K562 (cell line): ENCODE results near the gene CLIC3. TPM values are rescaled to one million over a fixed set of nuclear protein-coding genes. Genes with fewer than 3 reads are reported as not detected.

ENCODE experiments used
- CEBPB ChIP-seq: fragments of 450-650 bp; IDR thresholded peaks from 2 replicates; pipeline ENCODE4 v1.6.1; 2016; ENCODE audit warnings: missing genetic modification characterization, missing compliant biosample characterization
- DIDO1 ChIP-seq: fragments of 450-650 bp; IDR thresholded peaks from 2 replicates; pipeline ENCODE4 v1.6.1; 2016; ENCODE audit warnings: low read depth, missing biosample characterization, missing genetic modification characterization
- HNRNPUL1 ChIP-seq: fragments of 200-400 bp; formaldehyde crosslinking; IDR thresholded peaks from 2 replicates; pipeline ENCODE4 v1.6.1; 2017; ENCODE audit warnings: low read length
- MYC ChIP-seq, 2 experiments: fragments of 250-450 bp in 1 of 2; sonication (Bioruptor Pico) in 1 of 2; IDR thresholded peaks; 2 replicates each; pipeline versions ENCODE4 v1.5.1 to v1.6.1; 2012 to 2021; ENCODE audit warnings: low read depth in 2 of 2, borderline replicate concordance in 1 of 2, improper control_type of control experiment in 1 of 2, low read length in 1 of 2, mild to moderate bottlenecking in 1 of 2, moderate library complexity in 1 of 2
- RUNX1 ChIP-seq: sonication (generic); IDR thresholded peaks from 2 replicates; pipeline ENCODE4 v1.6.1; 2016; ENCODE audit warnings: antibody characterized with exemption, low read depth
- SLC30A9 ChIP-seq: fragments of 250-450 bp; sonication (Bioruptor Pico); IDR thresholded peaks from 2 replicates; pipeline ENCODE4 v1.8.0; 2022; ENCODE audit warnings: mild to moderate bottlenecking, moderate library complexity
- TEAD1 ChIP-seq, 2 experiments: fragments of 450-650 bp in 1 of 2; sonication (generic) in 1 of 2; formaldehyde crosslinking; IDR thresholded peaks; 2 replicates each; pipeline versions ENCODE4 v1.4.0 to v1.8.0; 2020 to 2022; ENCODE audit warnings: mild to moderate bottlenecking in 2 of 2, missing genetic modification reagents in 1 of 2
- ZBTB17 ChIP-seq: fragments of 450-650 bp; formaldehyde crosslinking; IDR thresholded peaks from 2 replicates; pipeline ENCODE4 v1.4.0; 2020; ENCODE audit warnings: mild to moderate bottlenecking
- ZSCAN32 ChIP-seq: fragments of 450-650 bp; formaldehyde crosslinking; IDR thresholded peaks from 2 replicates; pipeline ENCODE4 v1.4.0; 2020; ENCODE audit warnings: mild to moderate bottlenecking, moderate library complexity
- polyA plus RNA-seq, 8 experiments: library from polyadenylated mRNA; depleted of rRNA in 4 of 8; stranded (reverse) in 5 of 8; unstranded in 3 of 8; fragments of >200 nt; fragmentation: Nextera tagmentation in 2 of 8; fragmentation: Illumina TruSeq in 1 of 8; extraction: Ambion mirVana in 2 of 8; extraction: Trizol in 1 of 8; gene quantifications; 2 replicates each; pipeline versions ENCODE4 v1.2.1 to v1.2.3, GENCODE V29; 2011 to 2014; ENCODE audit warnings: inconsistent platforms in 1 of 8, missing spikeins in 1 of 8
- total RNA-seq, 7 experiments: library from RNA; depleted of rRNA in 6 of 7; stranded (reverse); fragments of >200 nt in 6 of 7; fragmentation: Illumina TruSeq in 2 of 7; extraction: Trizol in 2 of 7; gene quantifications; 2 replicates each; pipeline versions ENCODE4 v1.2.1 to v1.2.3, GENCODE V29; 2011 to 2021; ENCODE audit warnings: low replicate concordance in 1 of 7
- TF ChIP-seq, protein P1 (sequence below): sonication (generic); formaldehyde crosslinking; IDR thresholded peaks from 2 replicates; pipeline ENCODE4 v1.8.0; 2023; ENCODE audit warnings: mild to moderate bottlenecking, missing genetic modification reagents
- TF ChIP-seq, protein P2 (sequence below): sonication (generic); formaldehyde crosslinking; IDR thresholded peaks from 2 replicates; pipeline ENCODE4 v1.9.0; 2022; ENCODE audit warnings: mild to moderate bottlenecking, missing genetic modification reagents
- TF ChIP-seq, protein P3 (sequence below), 3 experiments: IDR thresholded peaks in 2 of 3; conservative IDR thresholded peaks in 1 of 3; 2 replicates each; pipeline ENCODE4 v1.5.1; 2011 to 2012; ENCODE audit warnings: low read length in 3 of 3, mild to moderate bottlenecking in 3 of 3, control low read depth in 2 of 3, improper control_type of control experiment in 1 of 3, inconsistent platforms in 1 of 3, low read depth in 1 of 3, mixed read lengths in 1 of 3, moderate library complexity in 1 of 3; ENCODE audit not compliant: insufficient read depth in 2 of 3
- TF ChIP-seq, protein P4 (sequence below): sonication (generic); formaldehyde crosslinking; IDR thresholded peaks from 2 replicates; pipeline ENCODE4 v1.8.0; 2022; ENCODE audit warnings: mild to moderate bottlenecking, missing genetic modification reagents
- TF ChIP-seq, protein P5 (sequence below): fragments of 450-650 bp; formaldehyde crosslinking; IDR thresholded peaks from 2 replicates; pipeline ENCODE4 v1.4.0; 2020; ENCODE audit warnings: mild to moderate bottlenecking, moderate library complexity

CLIC3 gene
- total and polyA plus RNA-seq, 9 of the 15 experiments (the other 6 are each of a cell fraction or from before 2014, with no cell fraction given) = 0.27 to 0.29 TPM; not detected in 7

DNA sequence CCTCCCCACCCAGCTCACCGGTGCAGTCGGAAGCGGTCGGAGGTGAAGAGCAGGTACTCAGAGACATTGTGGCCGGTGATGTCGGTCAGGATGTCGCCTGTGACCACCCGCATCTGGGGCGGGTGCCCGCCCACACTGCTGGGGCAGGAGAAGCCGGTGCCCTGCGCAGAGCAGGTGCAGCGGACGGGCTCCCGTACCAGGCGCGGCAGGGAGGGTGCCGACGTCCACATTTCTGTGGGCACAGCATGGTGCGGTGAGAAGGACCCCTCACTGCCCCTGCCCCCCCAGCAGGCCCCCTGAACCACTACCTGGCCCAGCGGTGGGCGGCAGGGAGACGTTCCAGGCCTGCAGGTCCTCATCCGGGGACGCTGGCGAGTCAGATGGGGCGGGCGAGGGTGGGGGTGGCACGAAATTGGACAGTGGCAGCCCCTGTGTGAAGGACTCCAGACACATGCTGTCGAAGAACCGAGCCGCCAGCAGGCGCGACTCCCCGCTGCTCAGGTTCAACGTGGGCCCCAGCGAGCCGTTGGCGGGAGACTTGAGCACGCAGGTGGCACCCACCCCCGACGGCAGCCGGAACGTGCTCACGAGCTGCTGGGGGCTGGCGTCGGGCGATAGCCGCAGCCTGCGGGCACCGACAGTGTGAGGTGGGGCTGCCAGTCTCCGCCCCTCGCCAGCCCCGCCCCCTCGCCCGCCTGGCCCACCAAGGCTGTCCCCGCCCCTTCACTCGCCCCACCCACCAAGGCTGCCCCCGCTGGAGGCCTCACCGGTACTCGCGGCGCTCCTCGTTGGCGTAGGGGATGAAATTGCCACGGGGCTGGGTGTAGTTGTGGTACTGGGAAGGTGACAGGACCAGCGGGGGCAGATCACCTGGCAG is 16.6 kb upstream of the CLIC3 start (continued):
- TF ChIP-seq, protein P1, sequence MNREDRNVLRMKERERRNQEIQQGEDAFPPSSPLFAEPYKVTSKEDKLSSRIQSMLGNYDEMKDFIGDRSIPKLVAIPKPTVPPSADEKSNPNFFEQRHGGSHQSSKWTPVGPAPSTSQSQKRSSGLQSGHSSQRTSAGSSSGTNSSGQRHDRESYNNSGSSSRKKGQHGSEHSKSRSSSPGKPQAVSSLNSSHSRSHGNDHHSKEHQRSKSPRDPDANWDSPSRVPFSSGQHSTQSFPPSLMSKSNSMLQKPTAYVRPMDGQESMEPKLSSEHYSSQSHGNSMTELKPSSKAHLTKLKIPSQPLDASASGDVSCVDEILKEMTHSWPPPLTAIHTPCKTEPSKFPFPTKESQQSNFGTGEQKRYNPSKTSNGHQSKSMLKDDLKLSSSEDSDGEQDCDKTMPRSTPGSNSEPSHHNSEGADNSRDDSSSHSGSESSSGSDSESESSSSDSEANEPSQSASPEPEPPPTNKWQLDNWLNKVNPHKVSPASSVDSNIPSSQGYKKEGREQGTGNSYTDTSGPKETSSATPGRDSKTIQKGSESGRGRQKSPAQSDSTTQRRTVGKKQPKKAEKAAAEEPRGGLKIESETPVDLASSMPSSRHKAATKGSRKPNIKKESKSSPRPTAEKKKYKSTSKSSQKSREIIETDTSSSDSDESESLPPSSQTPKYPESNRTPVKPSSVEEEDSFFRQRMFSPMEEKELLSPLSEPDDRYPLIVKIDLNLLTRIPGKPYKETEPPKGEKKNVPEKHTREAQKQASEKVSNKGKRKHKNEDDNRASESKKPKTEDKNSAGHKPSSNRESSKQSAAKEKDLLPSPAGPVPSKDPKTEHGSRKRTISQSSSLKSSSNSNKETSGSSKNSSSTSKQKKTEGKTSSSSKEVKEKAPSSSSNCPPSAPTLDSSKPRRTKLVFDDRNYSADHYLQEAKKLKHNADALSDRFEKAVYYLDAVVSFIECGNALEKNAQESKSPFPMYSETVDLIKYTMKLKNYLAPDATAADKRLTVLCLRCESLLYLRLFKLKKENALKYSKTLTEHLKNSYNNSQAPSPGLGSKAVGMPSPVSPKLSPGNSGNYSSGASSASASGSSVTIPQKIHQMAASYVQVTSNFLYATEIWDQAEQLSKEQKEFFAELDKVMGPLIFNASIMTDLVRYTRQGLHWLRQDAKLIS = no peak
- TF ChIP-seq SLC30A9 = no peak
- TF ChIP-seq CEBPB (tag) = no peak
- TF ChIP-seq, protein P2, sequence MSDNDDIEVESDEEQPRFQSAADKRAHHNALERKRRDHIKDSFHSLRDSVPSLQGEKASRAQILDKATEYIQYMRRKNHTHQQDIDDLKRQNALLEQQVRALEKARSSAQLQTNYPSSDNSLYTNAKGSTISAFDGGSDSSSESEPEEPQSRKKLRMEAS (CRISPR knock-in tag) = peak; percentile 87
- TF ChIP-seq, protein P3, sequence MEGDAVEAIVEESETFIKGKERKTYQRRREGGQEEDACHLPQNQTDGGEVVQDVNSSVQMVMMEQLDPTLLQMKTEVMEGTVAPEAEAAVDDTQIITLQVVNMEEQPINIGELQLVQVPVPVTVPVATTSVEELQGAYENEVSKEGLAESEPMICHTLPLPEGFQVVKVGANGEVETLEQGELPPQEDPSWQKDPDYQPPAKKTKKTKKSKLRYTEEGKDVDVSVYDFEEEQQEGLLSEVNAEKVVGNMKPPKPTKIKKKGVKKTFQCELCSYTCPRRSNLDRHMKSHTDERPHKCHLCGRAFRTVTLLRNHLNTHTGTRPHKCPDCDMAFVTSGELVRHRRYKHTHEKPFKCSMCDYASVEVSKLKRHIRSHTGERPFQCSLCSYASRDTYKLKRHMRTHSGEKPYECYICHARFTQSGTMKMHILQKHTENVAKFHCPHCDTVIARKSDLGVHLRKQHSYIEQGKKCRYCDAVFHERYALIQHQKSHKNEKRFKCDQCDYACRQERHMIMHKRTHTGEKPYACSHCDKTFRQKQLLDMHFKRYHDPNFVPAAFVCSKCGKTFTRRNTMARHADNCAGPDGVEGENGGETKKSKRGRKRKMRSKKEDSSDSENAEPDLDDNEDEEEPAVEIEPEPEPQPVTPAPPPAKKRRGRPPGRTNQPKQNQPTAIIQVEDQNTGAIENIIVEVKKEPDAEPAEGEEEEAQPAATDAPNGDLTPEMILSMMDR (IDR thresholded peaks at IDR 0.05 in 2 of 3, conservative IDR thresholded peaks at IDR 0.05 in 1 of 3; ENCODE audit: insufficient read depth in 2 of 3, low read depth in 1 of 3, low read length in 3 of 3) = no peak
- TF ChIP-seq DIDO1 (tag) = no peak
- TF ChIP-seq RUNX1 = no peak
- TF ChIP-seq TEAD1 (CRISPR knock-in tag; IDR thresholded peaks at IDR 0.05) = no peak
- TF ChIP-seq HNRNPUL1 = no peak
- no peak for TF ChIP-seq ZSCAN32 (CRISPR knock-in tag)
- TF ChIP-seq, protein P4, sequence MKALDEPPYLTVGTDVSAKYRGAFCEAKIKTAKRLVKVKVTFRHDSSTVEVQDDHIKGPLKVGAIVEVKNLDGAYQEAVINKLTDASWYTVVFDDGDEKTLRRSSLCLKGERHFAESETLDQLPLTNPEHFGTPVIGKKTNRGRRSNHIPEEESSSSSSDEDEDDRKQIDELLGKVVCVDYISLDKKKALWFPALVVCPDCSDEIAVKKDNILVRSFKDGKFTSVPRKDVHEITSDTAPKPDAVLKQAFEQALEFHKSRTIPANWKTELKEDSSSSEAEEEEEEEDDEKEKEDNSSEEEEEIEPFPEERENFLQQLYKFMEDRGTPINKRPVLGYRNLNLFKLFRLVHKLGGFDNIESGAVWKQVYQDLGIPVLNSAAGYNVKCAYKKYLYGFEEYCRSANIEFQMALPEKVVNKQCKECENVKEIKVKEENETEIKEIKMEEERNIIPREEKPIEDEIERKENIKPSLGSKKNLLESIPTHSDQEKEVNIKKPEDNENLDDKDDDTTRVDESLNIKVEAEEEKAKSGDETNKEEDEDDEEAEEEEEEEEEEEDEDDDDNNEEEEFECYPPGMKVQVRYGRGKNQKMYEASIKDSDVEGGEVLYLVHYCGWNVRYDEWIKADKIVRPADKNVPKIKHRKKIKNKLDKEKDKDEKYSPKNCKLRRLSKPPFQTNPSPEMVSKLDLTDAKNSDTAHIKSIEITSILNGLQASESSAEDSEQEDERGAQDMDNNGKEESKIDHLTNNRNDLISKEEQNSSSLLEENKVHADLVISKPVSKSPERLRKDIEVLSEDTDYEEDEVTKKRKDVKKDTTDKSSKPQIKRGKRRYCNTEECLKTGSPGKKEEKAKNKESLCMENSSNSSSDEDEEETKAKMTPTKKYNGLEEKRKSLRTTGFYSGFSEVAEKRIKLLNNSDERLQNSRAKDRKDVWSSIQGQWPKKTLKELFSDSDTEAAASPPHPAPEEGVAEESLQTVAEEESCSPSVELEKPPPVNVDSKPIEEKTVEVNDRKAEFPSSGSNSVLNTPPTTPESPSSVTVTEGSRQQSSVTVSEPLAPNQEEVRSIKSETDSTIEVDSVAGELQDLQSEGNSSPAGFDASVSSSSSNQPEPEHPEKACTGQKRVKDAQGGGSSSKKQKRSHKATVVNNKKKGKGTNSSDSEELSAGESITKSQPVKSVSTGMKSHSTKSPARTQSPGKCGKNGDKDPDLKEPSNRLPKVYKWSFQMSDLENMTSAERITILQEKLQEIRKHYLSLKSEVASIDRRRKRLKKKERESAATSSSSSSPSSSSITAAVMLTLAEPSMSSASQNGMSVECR = no peak
- TF ChIP-seq ZBTB17 (CRISPR knock-in tag) = no peak
- TF ChIP-seq, protein P5, sequence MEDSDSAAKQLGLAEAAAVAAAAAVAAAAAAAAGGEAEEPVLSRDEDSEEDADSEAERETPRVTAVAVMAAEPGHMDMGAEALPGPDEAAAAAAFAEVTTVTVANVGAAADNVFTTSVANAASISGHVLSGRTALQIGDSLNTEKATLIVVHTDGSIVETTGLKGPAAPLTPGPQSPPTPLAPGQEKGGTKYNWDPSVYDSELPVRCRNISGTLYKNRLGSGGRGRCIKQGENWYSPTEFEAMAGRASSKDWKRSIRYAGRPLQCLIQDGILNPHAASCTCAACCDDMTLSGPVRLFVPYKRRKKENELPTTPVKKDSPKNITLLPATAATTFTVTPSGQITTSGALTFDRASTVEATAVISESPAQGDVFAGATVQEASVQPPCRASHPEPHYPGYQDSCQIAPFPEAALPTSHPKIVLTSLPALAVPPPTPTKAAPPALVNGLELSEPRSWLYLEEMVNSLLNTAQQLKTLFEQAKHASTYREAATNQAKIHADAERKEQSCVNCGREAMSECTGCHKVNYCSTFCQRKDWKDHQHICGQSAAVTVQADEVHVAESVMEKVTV (CRISPR knock-in tag) = no peak
- TF ChIP-seq MYC (IDR thresholded peaks at IDR 0.05; ENCODE audit: low read depth, low read length) = no peak
- no peak for TF ChIP-seq MYC (CRISPR knock-in tag; IDR thresholded peaks at IDR 0.05; ENCODE audit: borderline replicate concordance, low read depth)
